NOMO-1 (cell line): ENCODE results near the gene TEX51.

Source experiments
- DNase-seq, 2 experiments: peaks; one replicate each; lab custom pipeline; 2025; ENCODE audit not compliant: unreplicated experiment in 2 of 2; lab: John Stamatoyannopoulos, UW

The TEX51 gene

GRCh38 chr2:126877861-126878565 is 20.7 kb upstream of the TEX51 start:
- DNase-seq = no peak

GRCh38 chr2:126878601-126879000 is 20.1 kb upstream of the TEX51 start:
- no peak for DNase-seq

GRCh38 chr2:126879348-126880298 is 19.1 kb upstream of the TEX51 start:
- no peak for DNase-seq

- DNase-seq = no peak
Observed at GRCh38 chr2:126880324-126880723, 18.4 kb upstream of the TEX51 start.

GRCh38 chr2:126880817-126881216 is 17.9 kb upstream of the TEX51 start:
- DNase-seq = no peak

GRCh38 chr2:126881591-126881990 is 17.1 kb upstream of the TEX51 start:
- DNase-seq = no peak

- DNase-seq = no peak
Observed at GRCh38 chr2:126882181-126882580, 16.5 kb upstream of the TEX51 start.

- no peak for DNase-seq
Observed at GRCh38 chr2:126882736-126883665, 15.7 kb upstream of the TEX51 start.

- no peak for DNase-seq
Observed at GRCh38 chr2:126883666-126884040, 15.0 kb upstream of the TEX51 start.

- no peak for DNase-seq
Observed at GRCh38 chr2:126884861-126885750, 13.6 kb upstream of the TEX51 start.

GRCh38 chr2:126885751-126886210 is 12.9 kb upstream of the TEX51 start:
- DNase-seq = no peak

GRCh38 chr2:126886211-126886915 is 12.3 kb upstream of the TEX51 start:
- DNase-seq = no peak

GRCh38 chr2:126886916-126887280 is 11.8 kb upstream of the TEX51 start:
- DNase-seq = no peak

GRCh38 chr2:126887506-126887905 is 11.2 kb upstream of the TEX51 start:
- no peak for DNase-seq

GRCh38 chr2:126888046-126888445 is 10.6 kb upstream of the TEX51 start:
- no peak for DNase-seq

- no peak for DNase-seq
Observed at GRCh38 chr2:126889071-126889470, 9.6 kb upstream of the TEX51 start.

- DNase-seq = no peak
Observed at GRCh38 chr2:126889496-126890135, 9.1 kb upstream of the TEX51 start.

GRCh38 chr2:126890136-126890510 is 8.6 kb upstream of the TEX51 start:
- DNase-seq = no peak
